GM19328 (cell line): ENCODE results near the gene REC8.

ENCODE experiments used
- ATAC-seq: cut with Tn5 transposase; IDR thresholded peaks from one replicate; pipeline ENCODE4 v1.9.1; 2021; ENCODE audit warnings: mild to moderate bottlenecking, moderate library complexity; ENCODE audit not compliant: unreplicated experiment

The REC8 gene

DNA sequence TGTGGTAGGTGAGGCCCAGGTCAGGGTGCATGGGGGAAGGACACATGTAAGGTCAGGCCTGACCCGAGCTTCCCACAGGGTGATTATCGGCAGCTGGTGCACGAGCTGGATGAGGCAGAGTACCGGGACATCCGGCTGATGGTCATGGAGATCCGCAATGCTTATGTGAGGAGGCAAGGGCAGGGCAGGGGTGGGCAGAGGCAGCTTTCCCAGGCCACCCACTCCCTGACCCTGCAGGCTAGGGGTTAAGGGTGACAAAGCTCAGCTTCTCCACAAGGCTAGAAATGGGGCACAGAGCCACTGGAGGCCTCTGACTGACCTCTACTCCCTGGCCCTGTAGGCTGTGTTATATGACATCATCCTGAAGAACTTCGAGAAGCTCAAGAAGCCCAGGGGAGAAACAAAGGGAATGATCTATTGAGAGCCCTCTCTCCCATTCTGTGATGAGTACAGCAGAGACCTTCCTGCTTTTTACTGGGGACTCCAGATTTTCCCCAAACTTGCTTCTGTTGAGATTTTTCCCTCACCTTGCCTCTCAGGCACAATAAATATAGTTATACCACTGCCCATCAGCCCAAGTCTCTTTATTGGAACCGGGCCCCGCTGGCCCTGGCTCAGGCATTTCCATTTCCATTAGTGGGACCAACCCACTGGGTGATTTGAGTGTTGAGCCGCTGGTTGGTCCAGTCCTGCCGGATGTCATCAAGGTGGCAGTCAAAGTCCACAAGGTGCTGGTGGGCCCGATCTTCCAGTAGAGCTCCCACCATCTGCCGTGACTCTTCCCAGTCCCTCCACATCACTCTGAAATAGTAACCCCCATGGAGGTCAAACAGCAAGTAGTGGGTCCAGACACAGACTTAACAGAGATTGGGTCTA is 33.2 kb upstream of the REC8 start:
- no peak for ATAC-seq

DNA sequence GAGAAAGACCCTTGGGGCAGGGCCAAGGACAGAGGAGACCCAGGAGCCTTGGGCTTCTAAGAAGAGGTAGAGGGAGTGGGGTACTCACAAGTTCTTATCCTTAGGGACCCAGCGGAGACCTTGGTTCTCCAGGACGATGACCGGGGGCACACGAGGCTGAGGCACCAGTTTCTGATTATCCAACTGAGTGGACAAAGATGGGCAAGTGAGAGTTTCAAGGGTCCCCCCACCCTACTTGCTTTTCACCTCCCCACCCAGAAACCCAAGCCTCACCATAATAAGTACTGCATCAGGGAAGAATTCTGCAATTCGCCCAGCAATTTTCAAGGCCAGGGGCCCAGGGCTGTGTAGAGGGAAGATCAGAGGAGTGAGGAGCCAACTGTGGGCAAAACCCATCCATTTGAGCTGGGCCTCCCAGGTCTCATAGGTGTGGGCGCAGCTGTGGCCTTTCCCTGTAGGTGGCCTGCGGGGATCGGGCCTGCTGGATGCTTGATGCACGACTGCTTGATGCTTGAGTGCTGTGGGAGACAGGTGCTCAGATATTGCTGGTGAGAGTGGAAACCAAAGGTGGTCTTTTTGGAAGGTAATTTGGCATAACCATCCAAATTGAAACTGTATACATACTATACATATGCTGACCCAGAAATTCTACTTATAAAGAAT is 32.5 kb upstream of the REC8 start:
- no peak for ATAC-seq

DNA sequence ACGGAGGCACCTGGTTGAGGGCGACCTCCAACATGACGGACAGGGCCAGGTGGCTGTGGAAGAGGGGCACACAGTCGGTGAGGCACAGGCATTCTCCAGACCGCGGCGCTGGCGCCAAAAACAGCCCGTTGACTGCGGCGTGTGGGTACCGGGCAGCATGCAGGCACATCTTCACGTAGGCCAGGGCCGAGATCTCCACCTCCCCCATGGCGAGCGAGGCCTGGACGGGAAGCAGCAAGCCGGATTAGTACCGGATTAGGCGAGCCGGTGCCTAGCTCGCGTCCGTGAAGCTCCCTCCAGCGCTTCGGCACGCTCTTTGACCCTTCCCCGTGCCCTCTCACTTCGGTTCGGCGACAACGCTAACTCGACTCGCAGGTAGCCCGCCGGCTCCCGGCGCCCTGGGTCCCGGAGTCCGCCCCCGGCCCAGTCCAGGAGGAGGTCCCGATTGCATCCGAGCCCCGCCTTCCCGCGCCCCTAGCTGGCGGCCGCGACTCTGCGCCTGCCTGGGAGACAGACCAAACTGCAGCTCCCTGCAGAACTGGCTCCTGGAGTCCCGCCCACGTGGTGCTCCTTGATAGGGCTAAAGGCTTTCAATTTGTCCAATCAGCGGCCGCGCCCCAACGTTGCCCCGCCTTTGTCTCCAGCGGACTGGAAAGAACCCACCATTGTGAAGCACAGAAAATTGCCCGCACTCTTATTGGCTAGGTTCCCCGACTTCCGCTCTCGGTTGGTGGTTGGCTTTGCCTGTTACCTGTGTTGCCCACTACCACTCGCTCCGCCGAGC is 30.6 kb upstream of the REC8 start, which contains the start of gene EMC9:
Gene EMC9, minus strand, starts transcription at position 495 of the 784 bp plus-strand sequence. Its CDS starts 287 bp downstream, at position 208.
- ATAC-seq: peak; percentile 90

DNA sequence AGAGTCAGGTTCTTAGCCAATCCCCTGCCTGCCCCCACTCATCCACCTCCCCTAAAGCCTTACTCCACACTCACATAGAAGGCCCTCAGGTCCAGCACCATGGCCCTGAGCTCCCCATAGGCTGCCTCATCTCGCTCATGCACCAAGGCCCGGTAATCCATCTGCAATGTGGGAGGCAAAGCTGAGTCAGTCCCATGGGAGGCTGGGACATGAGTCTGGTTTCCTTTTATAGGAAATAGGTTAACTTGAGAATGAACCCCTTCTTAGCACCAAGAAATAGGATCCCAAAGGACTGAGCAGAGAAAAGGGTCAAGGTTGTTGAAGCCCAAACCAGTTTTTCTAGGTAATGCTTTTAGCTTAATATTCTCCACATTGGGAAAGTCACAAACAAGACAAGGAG is 28.4 kb upstream of the REC8 start:
- ATAC-seq: no peak

DNA sequence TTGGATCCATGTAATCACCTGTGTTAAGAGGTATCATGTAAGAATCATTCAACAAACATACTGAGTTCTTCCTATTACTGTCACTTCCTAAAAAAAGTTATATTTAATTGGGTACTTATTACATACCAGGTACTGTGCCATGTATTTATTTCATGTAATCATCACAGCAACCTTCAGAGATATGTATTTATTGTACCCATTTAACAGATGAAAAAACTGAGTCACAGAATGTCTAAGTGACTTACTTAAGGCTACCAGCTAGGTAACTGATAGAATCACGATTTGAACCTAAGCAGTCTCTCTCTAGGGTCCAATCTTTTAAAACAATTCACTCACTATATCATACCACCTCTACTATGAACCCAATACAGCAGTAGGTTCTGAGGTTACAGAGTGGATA is 27.4 kb upstream of the REC8 start:
- no peak for ATAC-seq

DNA sequence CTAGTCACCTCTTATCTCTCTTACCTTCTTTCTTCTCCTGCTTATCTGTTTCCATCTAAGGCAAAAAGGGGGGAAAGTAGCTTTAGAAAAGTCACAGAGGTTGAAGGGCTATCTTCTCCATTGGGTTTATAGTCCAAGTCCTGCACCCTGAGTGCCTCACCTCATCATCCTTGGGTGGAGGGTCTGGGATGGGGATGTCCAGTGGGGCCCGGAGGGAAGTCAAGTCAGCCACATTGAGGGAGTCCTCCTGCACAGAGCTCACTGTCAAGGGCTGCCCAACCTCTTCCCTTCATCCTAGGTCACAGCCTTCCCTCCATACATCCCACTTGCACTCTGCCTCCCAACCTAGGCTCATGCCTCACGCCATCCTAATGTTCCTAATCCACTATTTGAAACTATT is 26.7 kb upstream of the REC8 start:
- ATAC-seq: no peak

DNA sequence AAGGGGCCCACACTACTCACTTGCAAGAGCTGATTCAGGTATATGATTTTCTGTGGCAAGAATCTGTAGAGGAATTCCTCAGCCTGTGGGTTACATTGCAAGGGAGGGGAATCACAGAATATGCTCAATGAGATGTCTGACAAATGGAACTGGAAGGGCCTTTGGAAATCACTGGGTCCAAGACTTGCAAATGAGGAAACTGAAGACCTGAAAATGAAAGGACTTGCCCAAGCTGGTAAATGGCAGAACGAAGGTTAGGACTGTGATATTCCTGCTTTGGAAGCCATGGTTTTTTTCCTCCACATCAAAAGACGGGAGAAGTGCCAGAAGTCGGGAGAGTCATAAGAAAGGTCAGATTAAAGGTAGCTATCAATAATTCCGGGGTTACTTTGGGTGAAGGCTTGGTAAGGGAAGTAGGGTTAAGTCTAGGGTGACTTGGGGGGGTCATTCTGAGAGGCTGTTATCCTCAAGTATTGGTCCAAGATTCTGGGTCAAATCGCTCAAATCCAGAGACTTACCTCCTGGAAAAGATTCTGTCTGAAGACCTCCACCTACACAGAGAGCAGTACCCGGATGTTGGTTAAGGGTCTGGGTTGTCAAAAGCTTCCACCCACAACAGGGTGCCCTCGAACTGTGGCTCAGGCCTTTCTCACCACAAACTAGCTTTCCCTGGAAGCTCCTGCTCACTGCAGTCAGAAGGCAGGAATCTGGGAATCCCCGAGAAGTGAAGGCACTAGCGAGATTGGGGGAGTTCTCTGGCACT is 26.0 kb upstream of the REC8 start:
- ATAC-seq: no peak

DNA sequence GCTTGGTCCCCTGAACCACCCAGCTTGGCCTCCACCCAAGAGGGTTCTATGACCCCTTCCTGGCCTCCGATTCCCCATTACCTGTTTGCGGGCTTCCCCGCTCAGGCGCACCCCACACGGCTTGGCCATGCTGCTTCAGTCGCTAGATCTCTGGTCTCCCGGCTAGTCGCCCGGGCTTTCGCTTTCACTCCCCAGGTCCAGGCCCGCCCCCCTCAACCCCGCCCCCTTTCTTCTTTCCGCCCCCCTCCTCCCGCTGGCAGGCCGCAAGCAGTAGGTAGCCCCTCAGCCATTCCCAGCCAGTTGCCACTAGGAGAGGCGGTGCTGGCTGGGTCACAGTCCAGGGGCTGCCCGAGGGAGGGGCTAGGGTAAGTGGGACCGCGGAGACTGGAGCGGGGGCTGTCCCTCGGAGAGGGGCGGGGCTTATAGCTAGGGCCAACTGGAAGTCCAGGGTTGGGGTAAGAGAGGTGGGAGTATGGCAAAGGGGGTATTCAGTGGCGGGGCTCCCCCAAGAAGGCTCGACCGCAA is 25.4 kb upstream of the REC8 start, which contains the start of gene PSME2:
Gene PSME2, minus strand, starts transcription at position 158 of the 525 bp plus-strand sequence. Its CDS starts 29 bp downstream, at position 129.
- peak; percentile 57 for ATAC-seq

DNA sequence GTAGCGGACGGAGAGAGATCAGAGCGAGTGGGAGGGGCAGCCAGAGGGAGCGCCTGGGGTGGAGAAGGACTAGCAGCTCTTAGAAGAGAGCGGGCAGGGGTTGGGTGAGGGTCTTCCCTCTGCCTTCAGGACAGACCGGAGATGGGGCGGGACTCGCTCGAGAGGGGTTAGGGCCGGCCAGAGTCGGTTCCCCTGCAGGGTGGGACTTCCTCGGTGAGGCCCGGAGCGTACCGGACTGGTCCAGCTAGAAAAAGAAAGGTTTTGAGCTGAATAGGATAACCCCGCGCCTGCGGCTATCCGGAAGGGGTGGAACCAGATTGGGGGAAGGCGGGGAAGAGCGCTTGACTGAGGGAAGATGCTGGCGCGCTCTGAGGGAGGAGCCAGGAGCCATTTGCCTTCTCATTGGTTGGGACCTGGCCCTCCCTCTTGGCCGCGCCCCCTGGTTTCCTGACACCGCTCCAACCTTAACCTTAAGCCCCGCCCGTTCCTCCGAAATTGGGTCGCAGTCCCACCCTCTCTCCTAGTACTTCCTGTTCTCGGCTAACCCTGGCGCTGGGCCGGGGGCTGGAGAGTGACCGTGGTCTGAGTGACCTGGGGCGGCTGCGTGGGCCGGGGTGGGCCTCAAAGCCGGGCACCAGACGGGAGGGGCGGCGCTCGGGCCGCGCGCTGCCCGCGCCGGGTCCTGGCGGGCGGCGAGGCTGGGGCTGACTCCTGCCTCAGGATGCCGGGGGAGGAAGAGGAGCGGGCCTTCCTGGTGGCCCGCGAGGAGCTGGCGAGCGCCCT is 24.7 kb upstream of the REC8 start, which contains the start of gene RNF31:
Gene RNF31, plus strand, starts transcription at position 521 of the 783 bp plus-strand sequence. Its CDS starts 201 bp downstream, at position 722.
- ATAC-seq: peak; percentile 81

DNA sequence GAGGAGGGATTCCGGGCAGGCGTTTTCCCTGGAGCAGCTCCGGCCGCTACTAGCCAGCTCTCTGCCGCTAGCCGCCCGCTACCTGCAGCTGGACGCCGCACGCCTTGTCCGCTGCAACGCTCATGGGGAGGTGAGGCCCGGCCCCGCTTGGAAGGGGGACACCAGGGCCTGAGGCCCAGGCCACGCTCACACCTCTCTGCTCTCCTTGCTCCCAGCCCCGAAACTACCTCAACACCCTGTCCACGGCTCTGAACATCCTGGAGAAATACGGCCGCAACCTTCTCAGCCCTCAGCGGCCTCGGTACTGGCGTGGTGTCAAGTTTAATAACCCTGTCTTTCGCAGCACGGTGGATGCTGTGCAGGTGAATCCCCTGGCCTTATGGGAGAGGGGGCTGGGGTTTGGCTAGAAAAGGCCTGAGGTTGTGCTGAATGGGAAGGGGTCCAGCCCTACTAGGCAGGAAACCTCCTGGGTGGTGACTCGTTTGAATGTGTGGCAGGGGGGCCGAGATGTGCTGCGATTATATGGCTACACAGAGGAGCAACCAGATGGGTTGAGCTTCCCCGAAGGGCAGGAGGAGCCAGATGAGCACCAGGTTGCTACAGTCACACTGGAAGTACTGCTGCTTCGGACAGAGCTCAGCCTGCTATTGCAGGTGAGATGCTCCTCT is 24.0 kb upstream of the REC8 start:
- no peak for ATAC-seq

DNA sequence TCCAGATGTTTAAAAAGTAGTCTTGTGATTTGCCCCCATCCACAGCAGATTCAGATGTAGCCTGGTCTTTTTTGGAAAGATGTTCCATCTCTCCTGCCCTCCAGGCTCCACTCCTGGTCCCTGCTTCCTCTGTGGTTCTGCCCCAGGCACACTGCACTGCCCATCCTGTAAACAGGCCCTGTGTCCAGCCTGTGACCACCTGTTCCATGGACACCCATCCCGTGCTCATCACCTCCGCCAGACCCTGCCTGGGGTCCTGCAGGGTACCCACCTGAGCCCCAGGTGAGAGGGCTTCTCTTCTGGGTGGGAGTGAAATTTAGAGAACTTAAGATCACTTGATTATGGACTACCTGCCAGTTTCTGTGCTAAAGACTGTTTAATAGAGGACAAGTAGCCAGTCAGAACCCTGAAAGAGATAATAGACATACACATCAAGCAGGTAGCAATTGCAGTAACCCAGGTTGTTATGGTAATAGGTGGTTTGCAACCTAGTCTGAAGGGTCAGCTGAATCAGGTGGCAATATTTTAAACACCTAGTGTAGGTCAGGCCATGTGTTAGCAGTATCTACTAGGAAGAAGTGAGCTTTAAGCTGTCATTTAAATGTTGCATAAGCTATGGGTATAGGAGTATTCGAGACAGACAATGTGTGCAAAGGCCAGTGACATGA is 22.4 kb upstream of the REC8 start:
- no peak for ATAC-seq

DNA sequence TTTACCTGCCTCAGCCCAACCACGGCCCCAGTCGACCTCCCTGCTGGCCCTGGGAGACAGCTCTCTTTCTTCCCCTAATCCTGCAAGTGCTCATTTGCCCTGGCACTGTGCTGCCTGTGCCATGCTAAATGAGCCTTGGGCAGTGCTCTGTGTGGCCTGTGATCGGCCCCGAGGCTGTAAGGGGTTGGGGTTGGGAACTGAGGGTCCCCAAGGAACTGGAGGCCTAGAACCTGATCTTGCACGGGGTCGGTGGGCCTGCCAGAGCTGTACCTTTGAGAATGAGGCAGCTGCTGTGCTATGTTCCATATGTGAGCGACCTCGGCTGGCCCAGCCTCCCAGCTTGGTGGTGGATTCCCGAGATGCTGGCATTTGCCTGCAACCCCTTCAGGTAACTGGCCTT is 21.8 kb upstream of the REC8 start:
- ATAC-seq: no peak

DNA sequence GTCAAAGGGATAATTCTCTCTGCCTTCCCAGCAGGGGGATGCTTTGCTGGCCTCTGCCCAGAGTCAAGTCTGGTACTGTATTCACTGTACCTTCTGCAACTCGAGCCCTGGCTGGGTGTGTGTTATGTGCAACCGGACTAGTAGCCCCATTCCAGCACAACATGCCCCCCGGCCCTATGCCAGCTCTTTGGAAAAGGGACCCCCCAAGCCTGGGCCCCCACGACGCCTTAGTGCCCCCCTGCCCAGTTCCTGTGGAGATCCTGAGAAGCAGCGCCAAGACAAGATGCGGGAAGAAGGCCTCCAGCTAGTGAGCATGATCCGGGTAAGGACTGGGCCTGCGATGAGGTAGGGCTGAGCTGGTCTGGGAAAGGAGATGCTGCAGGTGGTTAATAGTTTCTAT is 21.3 kb upstream of the REC8 start:
- ATAC-seq: no peak

DNA sequence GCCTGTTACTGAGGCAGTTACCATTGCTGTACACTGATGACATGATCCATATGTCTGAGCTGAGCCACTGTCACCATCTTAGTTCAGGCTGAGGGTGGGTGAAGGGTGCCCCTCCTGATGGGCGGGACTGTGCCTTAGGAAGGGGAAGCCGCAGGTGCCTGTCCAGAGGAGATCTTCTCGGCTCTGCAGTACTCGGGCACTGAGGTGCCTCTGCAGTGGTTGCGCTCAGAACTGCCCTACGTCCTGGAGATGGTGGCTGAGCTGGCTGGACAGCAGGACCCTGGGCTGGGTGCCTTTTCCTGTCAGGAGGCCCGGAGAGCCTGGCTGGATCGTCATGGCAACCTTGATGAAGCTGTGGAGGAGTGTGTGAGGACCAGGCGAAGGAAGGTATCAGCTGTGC is 20.9 kb upstream of the REC8 start:
- no peak for ATAC-seq

DNA sequence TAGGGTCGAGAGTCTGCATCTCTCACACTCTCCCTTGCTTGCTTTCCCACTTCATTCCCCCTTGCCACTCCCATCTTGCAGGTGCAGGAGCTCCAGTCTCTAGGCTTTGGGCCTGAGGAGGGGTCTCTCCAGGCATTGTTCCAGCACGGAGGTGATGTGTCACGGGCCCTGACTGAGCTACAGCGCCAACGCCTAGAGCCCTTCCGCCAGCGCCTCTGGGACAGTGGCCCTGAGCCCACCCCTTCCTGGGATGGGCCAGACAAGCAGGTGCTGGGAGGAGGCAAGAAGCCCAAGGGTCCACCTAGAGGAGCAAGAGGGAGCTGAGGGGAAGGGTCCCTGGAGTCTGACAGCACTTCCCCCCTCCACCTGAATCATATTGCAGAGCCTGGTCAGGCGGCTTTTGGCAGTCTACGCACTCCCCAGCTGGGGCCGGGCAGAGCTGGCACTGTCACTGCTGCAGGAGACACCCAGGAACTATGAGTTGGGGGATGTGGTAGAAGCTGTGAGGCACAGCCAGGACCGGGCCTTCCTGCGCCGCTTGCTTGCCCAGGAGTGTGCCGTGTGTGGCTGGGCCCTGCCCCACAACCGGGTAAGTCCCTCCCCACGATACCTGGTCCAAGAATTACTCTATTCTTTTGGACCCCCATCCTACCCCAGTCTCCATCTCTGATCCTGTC is 20.3 kb upstream of the REC8 start:
- ATAC-seq: no peak

DNA sequence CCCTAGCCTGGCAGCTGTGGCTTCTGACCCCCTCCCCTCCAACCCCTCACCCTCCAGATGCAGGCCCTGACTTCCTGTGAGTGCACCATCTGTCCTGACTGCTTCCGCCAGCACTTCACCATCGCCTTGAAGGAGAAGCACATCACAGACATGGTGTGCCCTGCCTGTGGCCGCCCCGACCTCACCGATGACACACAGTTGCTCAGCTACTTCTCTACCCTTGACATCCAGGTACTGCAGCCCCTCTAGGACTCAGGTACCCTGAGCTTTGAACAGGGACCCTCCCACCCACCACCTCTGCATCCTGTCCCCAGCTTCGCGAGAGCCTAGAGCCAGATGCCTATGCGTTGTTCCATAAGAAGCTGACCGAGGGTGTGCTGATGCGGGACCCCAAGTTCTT is 16.8 kb upstream of the REC8 start:
- ATAC-seq: no peak

DNA sequence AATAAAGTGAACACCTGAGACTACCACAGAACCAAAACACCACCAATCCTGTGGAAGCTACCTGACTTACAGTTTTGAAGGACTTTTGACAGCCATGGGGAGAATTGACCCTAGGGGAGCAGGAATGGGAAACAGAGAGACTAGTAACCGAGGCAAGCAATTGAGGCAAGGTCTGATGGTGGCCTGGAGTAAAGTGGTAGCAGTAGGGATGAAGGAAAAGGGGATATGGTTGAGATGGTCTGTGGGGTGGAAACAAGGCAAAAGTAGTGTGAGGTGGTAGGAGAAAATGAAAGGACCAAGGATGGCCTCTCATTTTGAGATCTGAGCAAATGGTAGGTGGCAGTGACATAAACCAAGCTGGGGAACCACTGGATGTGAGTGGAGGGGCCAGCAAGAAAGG is 15.0 kb upstream of the REC8 start:
- ATAC-seq: no peak

DNA sequence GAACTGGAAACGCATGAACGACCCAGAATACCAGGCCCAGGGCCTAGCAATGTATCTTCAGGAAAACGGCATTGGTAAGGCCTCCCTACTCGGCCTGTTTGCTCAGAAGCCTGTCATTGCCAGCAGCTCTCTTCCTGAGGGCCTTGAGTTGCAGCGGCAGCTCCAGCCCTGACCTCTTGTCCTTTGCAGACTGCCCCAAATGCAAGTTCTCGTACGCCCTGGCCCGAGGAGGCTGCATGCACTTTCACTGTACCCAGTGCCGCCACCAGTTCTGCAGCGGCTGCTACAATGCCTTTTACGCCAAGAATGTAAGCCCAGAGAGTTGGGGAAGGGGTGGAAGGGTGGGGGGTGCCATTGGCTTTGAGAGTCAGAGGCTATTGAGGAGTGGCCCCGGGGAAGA is 14.5 kb upstream of the REC8 start:
- no peak for ATAC-seq
